GM21528 (cell line): ENCODE data around the gene MAB21L1.

Experiments used
- ATAC-seq: cut with Tn5 transposase; IDR thresholded peaks from one replicate; pipeline ENCODE4 v1.9.1; 2021; ENCODE audit warnings: mild to moderate bottlenecking, moderate library complexity; ENCODE audit not compliant: unreplicated experiment, low FRiP score

MAB21L1 gene

GRCh38 chr13:35480346-35480745 is 3.9 kb upstream of the MAB21L1 start:
- ATAC-seq: no peak

GRCh38 chr13:35479706-35480105 is 3.2 kb upstream of the MAB21L1 start:
- ATAC-seq: no peak

GRCh38 chr13:35479038-35479492 is 2.6 kb upstream of the MAB21L1 start:
- ATAC-seq: no peak

GRCh38 chr13:35478271-35479037 is 2.0 kb upstream of the MAB21L1 start:
- no peak for ATAC-seq

- no peak for ATAC-seq
These were observed 977 bp upstream of the MAB21L1 start for GRCh38 chr13:35477386-35477946.

- ATAC-seq: no peak
These were observed 1.1 kb downstream of the MAB21L1 start for GRCh38 chr13:35475212-35475959.

GRCh38 chr13:35474496-35475211 is 1.8 kb downstream of the MAB21L1 start:
- no peak for ATAC-seq

GRCh38 chr13:35473802-35474201 is 2.7 kb downstream of the MAB21L1 start:
- no peak for ATAC-seq

- ATAC-seq: no peak
These were observed 3.2 kb downstream of the MAB21L1 start for GRCh38 chr13:35473206-35473775.

- no peak for ATAC-seq
These were observed 4.1 kb downstream of the MAB21L1 start for GRCh38 chr13:35472323-35472881.

GRCh38 chr13:35471706-35472322 is 4.7 kb downstream of the MAB21L1 start:
- no peak for ATAC-seq

- no peak for ATAC-seq
These were observed 5.5 kb downstream of the MAB21L1 start for GRCh38 chr13:35470671-35471661.

- ATAC-seq: no peak
These were observed 6.5 kb downstream of the MAB21L1 start for GRCh38 chr13:35469806-35470525.

GRCh38 chr13:35468195-35468594 is 8.3 kb downstream of the MAB21L1 start:
- no peak for ATAC-seq

- ATAC-seq: no peak
These were observed 11.1 kb downstream of the MAB21L1 start for GRCh38 chr13:35465371-35465770.

GRCh38 chr13:35460061-35460460 is 16.4 kb downstream of the MAB21L1 start:
- no peak for ATAC-seq

- ATAC-seq: no peak
These were observed 19.2 kb downstream of the MAB21L1 start for GRCh38 chr13:35457258-35457657.

GRCh38 chr13:35455022-35455421 is 21.5 kb downstream of the MAB21L1 start:
- ATAC-seq: no peak
